GM21360 (cell line): ENCODE data around the gene INAVA.
"Not testable (repeated sequence)": the region's sequence is repeated elsewhere in the genome, so short reads cannot be mapped to it uniquely, and the experiment has no call there.

Source experiments
- ATAC-seq: cut with Tn5 transposase; IDR thresholded peaks from one replicate; pipeline ENCODE4 v1.9.1; 2021; ENCODE audit warnings: mild to moderate bottlenecking, moderate library complexity; ENCODE audit not compliant: unreplicated experiment

INAVA gene

DNA sequence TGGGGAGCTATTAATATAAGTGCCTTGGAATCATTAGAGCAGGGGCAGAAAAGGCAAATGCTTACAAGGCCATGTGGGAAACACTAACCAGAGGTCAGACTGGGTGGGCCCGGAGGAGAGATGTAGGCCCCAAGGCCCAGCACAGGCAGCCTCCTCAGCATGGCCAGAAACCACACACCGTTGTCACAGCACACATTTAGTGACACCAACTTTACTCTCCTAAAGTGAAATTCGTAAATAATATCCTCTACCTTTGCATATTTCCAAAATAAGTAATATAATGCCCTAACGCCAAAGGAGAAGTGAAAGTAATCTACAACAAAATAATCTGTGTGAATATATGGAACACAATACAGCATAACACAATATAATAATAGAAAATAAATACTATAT, 66.2 kb downstream of the INAVA start:
- ATAC-seq, result no peak

GRCh38 chr1:200962151-200962550, 67.5 kb downstream of the INAVA start:
- not testable (repeated sequence) for ATAC-seq

GRCh38 chr1:200962631-200963030, 67.9 kb downstream of the INAVA start:
- no peak for ATAC-seq

DNA sequence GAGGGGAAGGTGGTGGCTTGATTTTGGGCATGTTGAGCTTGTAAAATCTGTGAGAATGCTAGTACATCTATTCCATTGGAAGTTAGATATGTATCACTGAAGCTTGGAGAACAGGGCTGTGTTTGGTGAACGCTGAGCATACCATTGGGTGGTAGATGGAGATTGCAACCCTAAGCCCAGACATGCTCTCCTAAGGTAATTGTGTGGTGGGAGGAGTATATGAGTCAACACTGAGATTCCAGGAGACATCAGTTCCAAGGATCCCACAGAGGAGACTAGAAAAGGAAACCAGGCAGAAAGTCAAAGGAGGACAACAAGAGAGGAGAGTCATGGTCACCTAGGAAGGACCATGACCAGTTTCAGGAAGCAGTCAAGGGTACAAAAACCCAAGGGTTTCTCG, 68.4 kb downstream of the INAVA start:
- no peak for ATAC-seq

GRCh38 chr1:200963888-200964287, 69.2 kb downstream of the INAVA start:
- ATAC-seq, result not testable (repeated sequence)
